Stimulated activated CD4-positive, alpha-beta T cell treated with anti-CD3 and anti-CD28 coated beads, Interleukin-1b, Interleukin-23, amount 100 ng/mL, for 1 hour (primary cell): Measurements from ENCODE around the gene FRZB.
"Not testable (repeated sequence)": the region's sequence is repeated elsewhere in the genome, so short reads cannot be mapped to it uniquely, and the experiment has no call there.

ENCODE experiments used
- DNase-seq, 2 donors: peaks; one replicate each; pipeline ENCODE4 v3.0.0-alpha.2; 2020; ENCODE audit warnings: low read depth in 2 of 2

Gene FRZB, protein sequence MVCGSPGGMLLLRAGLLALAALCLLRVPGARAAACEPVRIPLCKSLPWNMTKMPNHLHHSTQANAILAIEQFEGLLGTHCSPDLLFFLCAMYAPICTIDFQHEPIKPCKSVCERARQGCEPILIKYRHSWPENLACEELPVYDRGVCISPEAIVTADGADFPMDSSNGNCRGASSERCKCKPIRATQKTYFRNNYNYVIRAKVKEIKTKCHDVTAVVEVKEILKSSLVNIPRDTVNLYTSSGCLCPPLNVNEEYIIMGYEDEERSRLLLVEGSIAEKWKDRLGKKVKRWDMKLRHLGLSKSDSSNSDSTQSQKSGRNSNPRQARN

DNA sequence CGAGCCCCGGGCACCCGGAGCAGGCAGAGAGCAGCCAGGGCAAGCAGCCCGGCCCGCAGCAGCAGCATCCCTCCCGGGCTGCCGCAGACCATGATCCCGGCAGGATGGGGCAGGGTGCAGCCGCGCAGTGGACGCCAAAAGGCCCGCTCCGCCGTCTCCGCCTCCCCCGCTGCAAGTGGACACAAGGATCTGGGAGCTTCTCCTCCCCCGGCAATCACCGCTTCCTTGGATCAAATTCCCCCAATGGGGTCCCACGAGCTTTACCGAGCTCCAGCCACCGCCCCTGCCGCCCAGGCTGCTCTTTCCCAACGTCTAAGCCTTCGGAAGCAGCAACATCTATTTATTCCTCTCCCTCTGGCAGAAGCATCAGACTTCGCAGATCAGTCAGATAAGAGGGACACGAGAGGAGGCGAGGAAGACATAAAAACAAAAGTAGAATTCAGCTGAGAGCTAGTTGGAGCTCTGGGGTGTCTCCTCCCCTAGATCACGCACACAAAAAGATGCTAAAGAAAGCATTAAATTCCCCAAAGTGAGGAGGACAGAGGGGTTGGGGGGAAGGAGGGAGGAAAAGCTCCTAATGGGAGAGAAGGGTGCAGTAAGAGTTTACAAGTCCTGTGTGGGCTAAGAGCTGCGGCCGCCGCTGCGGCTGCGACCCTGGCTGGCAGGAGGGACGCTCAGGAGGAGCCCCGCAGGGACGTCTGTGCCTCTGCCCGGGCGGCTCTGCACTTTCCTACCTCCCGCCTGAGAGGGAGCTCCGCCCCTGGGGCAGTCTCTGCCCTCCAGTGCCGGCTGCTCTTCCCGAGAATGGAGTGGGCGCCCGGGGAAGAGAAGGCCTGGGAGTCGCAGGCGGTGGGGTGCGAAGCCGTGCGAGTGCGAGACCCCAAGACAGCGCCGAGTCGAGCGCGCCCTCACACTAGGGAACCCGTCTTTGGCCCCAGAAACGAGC, at the start of gene FRZB:
Gene FRZB (minus strand): TSS at position 177 of the 946 bp plus-strand sequence. CDS start 85 bp downstream, at position 92.
- no peak for DNase-seq

GRCh38 chr2:182915369-182916326, 49.2 kb upstream of the FRZB start:
- DNase-seq: no peak

GRCh38 chr2:182914852-182915251, 48.4 kb upstream of the FRZB start:
- no peak for DNase-seq

- no peak for DNase-seq
These were observed 46.6 kb upstream of the FRZB start for GRCh38 chr2:182913064-182913463.

DNA sequence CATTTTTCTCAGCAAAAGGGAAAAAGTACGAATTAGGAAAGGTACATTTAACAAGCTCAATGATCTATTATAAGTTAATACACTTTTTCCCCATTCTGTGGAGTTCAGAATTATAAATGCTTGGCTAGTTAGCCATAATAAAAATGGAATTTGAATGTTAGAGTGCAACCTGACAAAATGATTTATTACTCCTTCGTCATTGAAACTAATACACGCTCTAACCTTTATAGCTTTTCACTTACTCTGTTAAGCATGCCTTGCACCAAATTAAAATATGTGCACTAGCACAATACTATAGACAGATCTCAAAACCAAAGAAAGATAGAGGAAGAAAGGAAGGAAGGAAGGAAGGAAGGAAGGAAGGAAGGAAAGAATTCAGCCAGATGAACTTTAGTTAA, 46.1 kb upstream of the FRZB start:
- DNase-seq: no peak

DNA sequence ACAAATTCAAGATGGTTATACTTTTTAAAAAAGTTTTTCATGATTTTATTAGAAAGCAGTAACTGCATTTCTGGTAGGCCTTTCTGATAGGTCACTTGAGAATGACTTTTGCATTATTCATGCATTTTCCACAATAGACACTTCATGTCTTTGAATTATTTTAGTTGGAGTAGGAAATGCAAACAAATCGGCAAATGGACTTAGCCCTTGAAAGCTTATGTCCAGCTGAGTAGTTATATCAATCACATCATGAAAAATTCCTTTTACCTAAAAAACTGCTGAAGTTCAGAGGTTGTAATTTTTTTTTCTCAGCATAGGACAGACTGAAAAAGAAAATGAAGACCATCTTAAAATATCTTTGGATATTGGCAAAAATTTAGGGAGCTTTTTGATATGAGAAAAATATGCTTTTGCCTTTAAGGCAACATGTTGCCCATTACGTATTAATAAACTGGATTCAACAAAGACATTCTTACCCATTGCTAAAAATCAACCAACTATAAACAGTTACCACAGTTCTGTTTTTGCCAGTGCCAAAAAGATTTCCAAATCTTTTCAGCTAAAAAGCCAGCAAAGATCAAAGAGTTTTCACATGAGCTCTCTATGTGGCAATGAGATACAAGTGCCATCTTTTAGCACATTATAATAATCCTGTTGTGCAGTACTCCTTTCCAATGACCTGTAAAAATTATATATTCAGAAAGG, 45.5 kb upstream of the FRZB start:
- DNase-seq: no peak

- DNase-seq: no peak
These were observed 44.5 kb upstream of the FRZB start for GRCh38 chr2:182910965-182911364.

DNA sequence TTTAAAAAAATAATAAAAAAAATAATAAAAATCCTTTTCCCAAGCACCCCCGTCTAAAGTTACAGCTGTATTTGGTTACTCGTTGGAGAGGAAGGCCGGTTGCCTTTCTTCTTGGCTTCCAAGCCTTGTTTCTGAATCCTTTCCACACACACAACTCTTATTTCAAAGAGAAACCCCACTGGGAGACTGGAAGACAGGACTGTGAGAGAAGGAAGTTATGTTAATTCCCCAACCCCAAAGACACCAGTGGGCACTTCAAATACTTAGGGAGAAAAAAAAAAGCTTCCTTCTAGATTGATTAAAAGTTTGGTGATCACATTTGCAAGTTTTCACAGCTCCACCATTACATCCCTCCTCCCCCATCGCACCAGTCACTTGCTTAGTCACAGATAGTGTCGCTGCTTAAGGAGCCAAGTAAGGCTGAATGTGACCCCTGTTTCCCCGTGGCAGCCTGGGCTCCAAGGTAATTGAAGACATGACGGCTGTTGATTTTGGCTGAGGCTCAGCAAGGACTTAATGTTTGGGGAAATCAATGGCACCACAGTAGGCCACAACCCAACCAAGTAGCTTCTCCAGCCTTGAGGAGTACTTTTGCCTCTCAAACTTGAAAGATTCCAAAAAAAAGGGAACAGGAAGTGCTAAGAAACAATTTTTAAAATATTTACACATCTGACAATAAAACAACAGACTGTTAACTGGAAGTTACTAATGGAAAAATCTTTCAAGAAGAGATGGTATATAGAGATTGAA, 40.8 kb upstream of the FRZB start:
- DNase-seq: no peak

DNA sequence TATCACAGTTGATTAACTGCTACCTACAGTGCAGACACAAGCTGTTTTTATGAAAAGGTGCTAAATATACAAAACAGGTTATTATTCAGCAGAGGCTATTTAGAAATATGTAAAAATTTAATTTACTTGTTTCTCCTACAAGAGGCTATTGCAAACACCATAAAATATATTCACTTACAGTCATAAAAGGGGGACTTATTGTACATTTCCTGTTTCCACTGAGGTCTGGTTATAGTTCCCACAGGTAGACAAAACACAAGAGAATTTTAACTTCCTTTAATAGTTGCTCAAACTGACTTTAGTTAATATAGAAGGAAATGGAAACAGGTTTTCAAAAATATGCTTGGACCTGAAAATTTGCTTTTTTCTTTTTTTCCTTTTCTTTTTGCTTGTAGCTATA, 40.0 kb upstream of the FRZB start:
- no peak for DNase-seq

GRCh38 chr2:182904844-182905243, 38.4 kb upstream of the FRZB start:
- DNase-seq: no peak

GRCh38 chr2:182903566-182903965, 37.1 kb upstream of the FRZB start:
- DNase-seq: no peak

DNA sequence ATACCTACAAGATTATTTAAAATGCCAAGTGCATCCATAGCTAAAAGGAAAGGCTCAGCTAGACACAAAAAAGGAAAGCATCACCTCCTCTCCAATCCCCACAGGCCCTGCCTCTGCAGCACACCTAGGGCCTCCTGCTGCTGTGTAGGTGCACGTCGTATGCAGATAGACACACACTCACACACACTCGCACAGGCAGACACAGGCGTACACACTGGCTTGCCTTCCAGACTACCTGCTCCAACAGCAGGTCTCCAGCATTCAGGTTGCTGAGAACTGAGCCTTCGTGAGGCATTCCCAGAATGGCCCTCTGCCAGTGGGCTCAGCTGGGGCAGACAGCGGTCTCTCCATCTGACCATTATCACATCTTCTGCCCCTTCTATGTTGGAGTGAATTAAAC, 35.3 kb upstream of the FRZB start:
- no peak for DNase-seq

DNA sequence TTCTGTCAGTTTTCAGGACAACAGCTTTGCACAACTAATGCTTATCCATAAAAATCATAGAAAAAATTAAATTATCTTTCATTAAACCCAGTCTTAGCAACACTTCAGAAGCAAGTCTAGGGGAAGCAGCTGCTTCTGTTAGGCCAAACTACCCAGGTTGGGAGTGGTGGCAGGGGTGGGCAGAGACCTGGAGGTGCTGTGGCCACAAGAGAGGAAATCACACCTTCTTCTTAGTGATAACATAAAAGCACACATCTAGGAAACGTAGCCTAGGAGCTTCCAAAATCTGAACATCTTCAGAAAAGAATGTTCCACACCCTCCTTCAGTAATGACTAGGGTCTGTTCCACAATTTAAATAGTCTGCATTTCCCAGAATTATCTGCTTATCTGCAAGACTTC, 32.3 kb upstream of the FRZB start:
- no peak for DNase-seq

- no peak for DNase-seq
These were observed 30.7 kb upstream of the FRZB start for GRCh38 chr2:182897137-182897536.

DNA sequence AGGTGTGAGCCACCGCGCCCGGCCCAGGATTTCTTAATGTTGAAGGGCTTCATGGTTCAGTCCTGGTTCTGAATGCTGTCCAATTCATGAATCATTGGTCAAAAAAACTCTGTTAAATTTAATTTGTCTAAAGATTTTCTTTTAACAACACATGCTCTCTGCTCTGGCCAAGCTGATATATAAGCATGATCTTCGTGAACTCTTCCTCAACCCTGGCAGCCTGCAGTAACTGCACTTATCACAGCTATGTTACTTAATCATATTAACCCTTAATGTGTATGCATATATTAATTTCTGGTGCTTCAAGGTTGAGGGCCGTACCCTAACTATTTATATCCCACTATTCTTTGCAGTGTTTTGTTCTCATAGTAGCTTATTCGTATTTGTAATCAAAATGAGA, 29.4 kb upstream of the FRZB start:
- DNase-seq: no peak

DNA sequence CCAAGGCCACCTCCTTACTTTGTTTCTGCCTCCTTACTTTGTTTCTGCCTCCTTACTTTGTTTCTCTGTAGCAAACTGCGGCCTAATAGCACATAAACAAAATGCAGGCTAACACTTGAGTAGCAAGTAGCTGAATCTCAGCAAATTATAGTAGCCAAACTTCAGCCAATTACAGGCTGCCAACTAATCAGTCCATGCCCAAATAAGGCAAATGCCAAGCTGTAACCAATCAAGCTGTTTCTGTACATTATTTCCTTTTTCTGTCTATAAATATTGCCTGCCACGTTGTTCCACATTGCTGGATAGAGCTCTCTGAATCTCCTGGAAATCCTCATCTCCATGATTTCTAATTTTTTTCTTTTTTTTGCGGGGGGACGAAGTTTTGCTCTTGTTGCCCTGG, 28.7 kb upstream of the FRZB start:
- no peak for DNase-seq

- no peak for DNase-seq
These were observed 27.7 kb upstream of the FRZB start for GRCh38 chr2:182894174-182894573.

DNA sequence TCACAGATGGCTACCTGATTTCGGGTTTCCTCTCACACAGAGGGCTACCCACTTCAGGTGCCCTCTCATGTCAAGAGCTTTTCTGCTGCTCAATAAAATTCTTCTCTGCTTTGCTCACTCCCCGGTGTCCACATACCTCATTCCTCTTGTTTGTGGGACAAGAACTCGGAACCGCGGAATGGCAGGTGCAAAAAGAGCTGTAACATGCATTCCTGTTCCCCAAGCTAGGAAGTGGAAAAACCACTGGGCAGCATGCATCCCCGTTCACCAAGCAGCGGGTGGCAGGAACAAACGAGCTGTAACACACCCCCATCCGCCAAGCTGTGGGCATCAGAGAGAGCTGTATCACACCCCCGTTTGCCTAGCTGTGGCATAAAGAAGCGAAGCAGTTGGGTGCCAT, 27.2 kb upstream of the FRZB start:
- no peak for DNase-seq

DNA sequence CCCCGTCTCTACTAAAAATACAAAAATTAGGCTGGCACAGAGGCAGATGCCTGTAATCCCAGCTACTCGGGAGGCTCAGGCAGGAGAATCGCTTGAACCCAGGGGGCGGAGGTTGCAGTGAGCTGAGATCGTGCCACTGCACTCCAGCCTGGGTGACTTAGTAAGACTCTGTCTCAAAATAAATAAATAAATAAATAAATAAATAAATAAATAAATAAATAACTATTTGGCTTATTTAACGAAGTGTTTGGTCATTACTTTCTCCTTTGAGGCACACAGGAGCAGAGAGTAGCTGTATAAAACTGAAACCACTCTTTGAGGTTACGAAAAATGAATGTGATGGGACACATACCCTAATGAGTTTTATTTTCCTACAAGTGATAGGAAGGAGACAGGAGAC, 26.6 kb upstream of the FRZB start:
- not testable (repeated sequence) for DNase-seq

- no peak for DNase-seq
These were observed 25.2 kb upstream of the FRZB start for GRCh38 chr2:182891611-182892010.
